Measurements from ENCODE around the gene FNBP1. TPM values are rescaled to one million over a fixed set of nuclear protein-coding genes. Genes with fewer than 3 reads are reported as not detected.

The FNBP1 gene
- 101 TPM for total RNA-seq (2013)
- polyA plus RNA-seq (10 to 100 TPM; 37.6 to 60.7 (median 51.4) TPM), polyA minus RNA-seq (41.3 and 103 TPM in 2 replicates), total RNA-seq (126 to 493 (median 155) reads per million in 11 experiments)

DNA sequence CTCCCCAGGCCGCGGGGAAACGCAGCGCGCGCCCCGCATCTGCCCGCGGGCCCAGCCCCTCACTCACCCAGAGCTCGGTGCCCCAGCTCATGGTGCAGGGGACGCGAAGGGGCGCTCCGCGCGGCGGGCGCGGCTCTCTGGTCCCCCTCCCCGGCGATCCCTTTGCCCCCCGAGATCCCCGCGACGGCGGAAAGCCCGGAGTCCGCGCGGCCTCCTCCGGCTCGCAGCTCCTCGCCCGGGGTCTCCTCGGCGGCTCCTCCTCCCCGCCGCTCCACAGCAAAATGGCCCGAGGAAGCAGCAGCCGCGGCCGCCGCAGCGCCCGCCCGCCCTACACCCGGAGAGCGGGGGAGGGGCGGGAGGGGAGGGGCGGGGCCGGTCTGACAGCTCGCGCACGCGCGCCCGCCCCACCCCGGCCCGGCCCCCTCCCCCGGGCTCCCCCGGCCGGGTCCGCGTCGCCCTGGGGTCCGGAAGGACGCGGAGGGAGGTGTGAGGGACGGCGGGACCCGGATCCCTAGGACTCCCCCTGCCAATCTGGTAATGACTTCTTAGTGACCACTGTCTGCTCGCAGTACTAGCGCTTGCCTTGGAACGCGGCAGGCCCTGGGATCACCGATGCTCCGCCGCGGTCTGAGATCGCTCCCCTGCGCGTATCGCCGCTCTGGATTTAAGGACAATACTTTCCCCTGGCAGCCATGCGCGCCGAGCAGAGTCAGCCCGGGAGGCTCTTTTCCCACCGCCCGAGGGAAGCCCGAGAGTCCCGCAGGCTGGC is at the start of gene FNBP1:
TSS of gene FNBP1 (minus strand) at position 305 of the 769 bp plus-strand sequence. CDS start at position 91, 214 bp downstream.
- Histone ChIP-seq H3K79me2 (ENCODE audit: insufficient read depth, low read length) (peaks cover 73% of the 10 kb centered on the region), H3K27ac (ENCODE audit: low read depth in 1 of 2, low read length in 2 of 2) (peak within 1 kb of the TSS; percentile 85 to 90), H4K20me1 (ENCODE audit: insufficient read depth, low read length) (peaks cover 43% of the 10 kb centered on the region), H3K4me2 (replicated peaks; ENCODE audit: extremely low read depth, low read length, poor library complexity, severe bottlenecking) (peak within 1 kb of the TSS; percentile 92), H3K9me3 (replicated peaks in 1 of 2; ENCODE audit: control insufficient read depth in 1 of 2, insufficient read depth in 1 of 2, low read length in 2 of 2) (no peaks in the 10 kb centered on the region), H2AFZ (ENCODE audit: insufficient read depth, low read depth, low read length, poor library complexity, severe bottlenecking) (peak within 1 kb of the TSS; percentile 93), H3K27me3 (ENCODE audit: control insufficient read depth in 2 of 2, insufficient read depth in 2 of 2, low read length in 2 of 2) (no peaks in the 10 kb centered on the region), H3K4me1 (ENCODE audit: control insufficient read depth in 1 of 2, insufficient read depth in 2 of 2, low read length in 2 of 2) (peaks cover 64 to 76% of the 10 kb centered on the region in 2 donors), H3K4me3 (replicated peaks in 1 of 3; ENCODE audit: low read depth in 2 of 3, low read length in 3 of 3) (peak within 1 kb of the TSS; percentile 92 to 97 (median 96)), H3K9ac (ENCODE audit: insufficient read depth, low read length, poor library complexity, severe bottlenecking) (peak within 1 kb of the TSS; percentile 97), H3K36me3 (replicated peaks in 1 of 2; ENCODE audit: control insufficient read depth in 1 of 2, insufficient read depth in 2 of 2, low read length in 2 of 2) (no peaks in the 10 kb centered on the region)
- under 1% methylated on average over 76 of the region's 92 CpGs for WGBS (ENCODE audit: insufficient coverage)
- TF ChIP-seq, protein P1, sequence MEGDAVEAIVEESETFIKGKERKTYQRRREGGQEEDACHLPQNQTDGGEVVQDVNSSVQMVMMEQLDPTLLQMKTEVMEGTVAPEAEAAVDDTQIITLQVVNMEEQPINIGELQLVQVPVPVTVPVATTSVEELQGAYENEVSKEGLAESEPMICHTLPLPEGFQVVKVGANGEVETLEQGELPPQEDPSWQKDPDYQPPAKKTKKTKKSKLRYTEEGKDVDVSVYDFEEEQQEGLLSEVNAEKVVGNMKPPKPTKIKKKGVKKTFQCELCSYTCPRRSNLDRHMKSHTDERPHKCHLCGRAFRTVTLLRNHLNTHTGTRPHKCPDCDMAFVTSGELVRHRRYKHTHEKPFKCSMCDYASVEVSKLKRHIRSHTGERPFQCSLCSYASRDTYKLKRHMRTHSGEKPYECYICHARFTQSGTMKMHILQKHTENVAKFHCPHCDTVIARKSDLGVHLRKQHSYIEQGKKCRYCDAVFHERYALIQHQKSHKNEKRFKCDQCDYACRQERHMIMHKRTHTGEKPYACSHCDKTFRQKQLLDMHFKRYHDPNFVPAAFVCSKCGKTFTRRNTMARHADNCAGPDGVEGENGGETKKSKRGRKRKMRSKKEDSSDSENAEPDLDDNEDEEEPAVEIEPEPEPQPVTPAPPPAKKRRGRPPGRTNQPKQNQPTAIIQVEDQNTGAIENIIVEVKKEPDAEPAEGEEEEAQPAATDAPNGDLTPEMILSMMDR (IDR thresholded peaks at IDR 0.05) = no peak
- H3K4me3 Mint-ChIP-seq = peak within 1 kb of the TSS; percentile 100
- peaks cover 57% of the 10 kb centered on the region for H3K4me1 Mint-ChIP-seq
- peaks cover 0 to 2% (median 0%) of the 10 kb centered on the region in 7 donors for H3K9me3 Mint-ChIP-seq
- intact Hi-C loops (cut with micrococcal nuclease) = loop anchor here (5.0 to 10.0 kb wide), 3 partner anchors 78 to 156 kb away; no protein-coding TSS in a partner anchor
- H3K27ac Mint-ChIP-seq = peak within 1 kb of the TSS; percentile 94 to 100 (median 96)
- H3K27me3 Mint-ChIP-seq (ENCODE audit: low read depth in 3 of 3) = no peaks in the 10 kb centered on the region
- no peaks in the 10 kb centered on the region for H3K36me3 Mint-ChIP-seq
- peak; percentile 68 to 76 (median 71) for DNase-seq

- WGBS (ENCODE audit: insufficient coverage) = 100% methylated on average over 1 of the region's 3 CpGs
- Mint-ChIP-seq H3K36me3 (peaks cover 76 to 96% of the 10 kb centered on the region in 2 donors), H3K27me3 (ENCODE audit: low read depth in 3 of 3) (peaks cover 0 to 1% (median 0%) of the 10 kb centered on the region in 3 donors), H3K4me1 (no peaks in the 10 kb centered on the region), H3K4me3 (no peak overlapping the region), H3K27ac (peak overlapping the region in 1 of 7 donors; percentile 51), H3K9me3 (peaks cover 0 to 3% (median 0%) of the 10 kb centered on the region in 7 donors)
- DNase-seq = no peak
- Histone ChIP-seq H3K27ac (ENCODE audit: low read depth in 1 of 2, low read length in 2 of 2) (no peak overlapping the region), H3K9me3 (replicated peaks in 1 of 2; ENCODE audit: control insufficient read depth in 1 of 2, insufficient read depth in 1 of 2, low read length in 2 of 2) (no peaks in the 10 kb centered on the region), H3K27me3 (ENCODE audit: control insufficient read depth in 2 of 2, insufficient read depth in 2 of 2, low read length in 2 of 2) (no peaks in the 10 kb centered on the region), H3K4me3 (replicated peaks in 1 of 3; ENCODE audit: low read depth in 2 of 3, low read length in 3 of 3) (no peak overlapping the region), H3K36me3 (replicated peaks in 1 of 2; ENCODE audit: control insufficient read depth in 1 of 2, insufficient read depth in 2 of 2, low read length in 2 of 2) (peaks cover 73 to 99% of the 10 kb centered on the region in 2 donors), H3K4me1 (ENCODE audit: control insufficient read depth in 1 of 2, insufficient read depth in 2 of 2, low read length in 2 of 2) (no peaks in the 10 kb centered on the region), H4K20me1 (ENCODE audit: insufficient read depth, low read length) (no peaks in the 10 kb centered on the region), H3K79me2 (ENCODE audit: insufficient read depth, low read length) (peaks cover 5% of the 10 kb centered on the region), H3K9ac (ENCODE audit: insufficient read depth, low read length, poor library complexity, severe bottlenecking) (no peak overlapping the region), H3K4me2 (replicated peaks; ENCODE audit: extremely low read depth, low read length, poor library complexity, severe bottlenecking) (no peak overlapping the region), H2AFZ (ENCODE audit: insufficient read depth, low read depth, low read length, poor library complexity, severe bottlenecking) (no peak overlapping the region)
- TF ChIP-seq, protein P1 (IDR thresholded peaks at IDR 0.05) = no peak
- intact Hi-C loops (cut with micrococcal nuclease) = loop anchor here (10.0 kb wide), 1 partner anchor 206 kb away; no protein-coding TSS in a partner anchor
Measured at GRCh38 chr9:130090915-130091314, 47.9 kb upstream of the FNBP1 start.
